Nephron (organoid): ENCODE data around the gene FHL3.
A peak's percentile ranks its signal among the peaks of the same experiment; 100 is the strongest.

ENCODE experiments used
- H3K27ac Mint-ChIP-seq, 3 experiments: 2 replicates each; pipeline ENCODE4 v1.8.0; 2020; ENCODE audit warnings: mixed read lengths in 3 of 3, mild to moderate bottlenecking in 2 of 3, moderate library complexity in 1 of 3
- H3K27me3 Mint-ChIP-seq: 2 replicates; pipeline ENCODE4 v1.8.0; 2021; ENCODE audit warnings: low read depth, mild to moderate bottlenecking, moderate library complexity, mixed read lengths
- H3K36me3 Mint-ChIP-seq: 2 replicates; pipeline ENCODE4 v1.8.0; 2020; ENCODE audit warnings: low read depth, mixed read lengths
- H3K4me1 Mint-ChIP-seq: 2 replicates; pipeline ENCODE4 v1.8.0; 2020; ENCODE audit warnings: mixed read lengths
- H3K4me3 Mint-ChIP-seq, 3 experiments: 2 replicates each; pipeline ENCODE4 v1.8.0; 2020; ENCODE audit warnings: mild to moderate bottlenecking in 3 of 3, mixed read lengths in 3 of 3, moderate library complexity in 2 of 3
- H3K9me3 Mint-ChIP-seq: 2 replicates; pipeline ENCODE4 v1.8.0; 2020; ENCODE audit warnings: mixed read lengths
- CTCF ChIP-seq, 3 experiments: fragments of 200-600 bp; sonication (generic); IDR thresholded peaks; one replicate each; pipeline ENCODE4 v1.5.0; 2021; ENCODE audit warnings: antibody characterized with exemption in 3 of 3; ENCODE audit not compliant: unreplicated experiment in 3 of 3

Gene FHL3

GRCh38 chr1:37958690-37959089 is 46.6 kb downstream of the FHL3 start:
- peaks cover 4% of the 10 kb centered on the region for H3K27me3 Mint-ChIP-seq
- no peak overlapping the region for H3K4me3 Mint-ChIP-seq
- TF ChIP-seq CTCF (IDR thresholded peaks at IDR 0.05; ENCODE audit: unreplicated experiment in 3 of 3), result no peak
- H3K4me1 Mint-ChIP-seq, result no peaks in the 10 kb centered on the region
- no peak overlapping the region for H3K27ac Mint-ChIP-seq
- H3K9me3 Mint-ChIP-seq, result no peaks in the 10 kb centered on the region
- H3K36me3 Mint-ChIP-seq, result peaks cover 40% of the 10 kb centered on the region

- H3K9me3 Mint-ChIP-seq, result no peaks in the 10 kb centered on the region
- H3K4me1 Mint-ChIP-seq, result no peaks in the 10 kb centered on the region
- peaks cover 28% of the 10 kb centered on the region for H3K36me3 Mint-ChIP-seq
- no peak for TF ChIP-seq CTCF (IDR thresholded peaks at IDR 0.05; ENCODE audit: unreplicated experiment in 3 of 3)
- no peak overlapping the region for H3K4me3 Mint-ChIP-seq
- peaks cover 4% of the 10 kb centered on the region for H3K27me3 Mint-ChIP-seq
- H3K27ac Mint-ChIP-seq, result peak overlapping the region in 2 of 3 experiments; percentile 18 to 20
These were observed 49.6 kb downstream of the FHL3 start for GRCh38 chr1:37955685-37956084.

- no peaks in the 10 kb centered on the region for H3K4me1 Mint-ChIP-seq
- H3K36me3 Mint-ChIP-seq, result peaks cover 19% of the 10 kb centered on the region
- no peak overlapping the region for H3K27ac Mint-ChIP-seq
- no peak overlapping the region for H3K4me3 Mint-ChIP-seq
- H3K9me3 Mint-ChIP-seq, result no peaks in the 10 kb centered on the region
- H3K27me3 Mint-ChIP-seq, result peaks cover 4% of the 10 kb centered on the region
- no peak for TF ChIP-seq CTCF (IDR thresholded peaks at IDR 0.05; ENCODE audit: unreplicated experiment in 3 of 3)
These were observed 50.9 kb downstream of the FHL3 start for GRCh38 chr1:37954316-37954971.

- H3K27me3 Mint-ChIP-seq, result peaks cover 4% of the 10 kb centered on the region
- no peak overlapping the region for H3K27ac Mint-ChIP-seq
- no peak for TF ChIP-seq CTCF (IDR thresholded peaks at IDR 0.05; ENCODE audit: unreplicated experiment in 3 of 3)
- H3K9me3 Mint-ChIP-seq, result no peaks in the 10 kb centered on the region
- no peaks in the 10 kb centered on the region for H3K4me1 Mint-ChIP-seq
- H3K4me3 Mint-ChIP-seq, result no peak overlapping the region
- H3K36me3 Mint-ChIP-seq, result peaks cover 9% of the 10 kb centered on the region
These were observed 52.6 kb downstream of the FHL3 start for GRCh38 chr1:37952738-37953137.

- Mint-ChIP-seq H3K9me3 (no peaks in the 10 kb centered on the region), H3K4me1 (peaks cover under 1% of the 10 kb centered on the region), H3K27me3 (peaks cover 4% of the 10 kb centered on the region), H3K4me3 (no peak overlapping the region), H3K27ac (no peak overlapping the region), H3K36me3 (peaks cover 5% of the 10 kb centered on the region)
- TF ChIP-seq CTCF (IDR thresholded peaks at IDR 0.05; ENCODE audit: unreplicated experiment in 3 of 3), result no peak
These were observed 53.3 kb downstream of the FHL3 start for GRCh38 chr1:37951783-37952624.
